ENCODE results near the gene GAS6.
"Not testable (repeated sequence)": the region's sequence is repeated elsewhere in the genome, so short reads cannot be mapped to it uniquely, and the experiment has no call there.

The GAS6 gene

GRCh38 chr13:113804017-113804702, 59.7 kb downstream of the GAS6 start:
- DNase-seq, result no peak

DNA sequence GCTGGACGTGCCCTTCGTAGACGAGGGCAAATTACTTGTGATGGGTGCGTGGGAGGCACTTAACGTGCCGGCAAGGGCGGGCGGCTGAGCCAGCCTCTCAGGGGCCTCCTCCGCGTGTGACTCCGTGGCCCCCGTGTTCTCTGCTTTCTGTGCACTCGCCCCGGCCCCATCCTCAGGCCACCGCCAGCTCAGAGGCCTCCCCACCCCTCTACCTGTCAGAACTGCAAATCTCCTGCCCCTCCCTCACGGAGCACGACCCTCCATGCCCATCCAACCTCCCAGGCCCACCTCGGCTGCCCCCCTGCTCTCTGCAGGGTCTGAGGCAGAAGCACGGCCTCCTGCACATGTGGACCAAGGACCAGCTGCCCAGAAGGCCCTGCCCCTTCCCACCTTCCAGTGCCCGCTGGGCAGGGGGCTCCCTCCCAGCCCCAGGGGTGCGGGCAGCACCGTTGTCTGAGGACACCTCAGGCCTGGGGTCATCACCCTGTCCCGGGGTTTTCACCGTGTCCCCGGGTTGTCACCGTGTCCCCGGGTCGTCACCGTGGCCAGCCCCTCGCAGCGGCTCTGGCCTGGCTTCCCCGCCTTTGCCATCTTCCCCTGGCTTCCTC, 60.4 kb downstream of the GAS6 start:
- DNase-seq, result no peak

GRCh38 chr13:113802761-113803160, 61.1 kb downstream of the GAS6 start:
- no peak for DNase-seq

DNA sequence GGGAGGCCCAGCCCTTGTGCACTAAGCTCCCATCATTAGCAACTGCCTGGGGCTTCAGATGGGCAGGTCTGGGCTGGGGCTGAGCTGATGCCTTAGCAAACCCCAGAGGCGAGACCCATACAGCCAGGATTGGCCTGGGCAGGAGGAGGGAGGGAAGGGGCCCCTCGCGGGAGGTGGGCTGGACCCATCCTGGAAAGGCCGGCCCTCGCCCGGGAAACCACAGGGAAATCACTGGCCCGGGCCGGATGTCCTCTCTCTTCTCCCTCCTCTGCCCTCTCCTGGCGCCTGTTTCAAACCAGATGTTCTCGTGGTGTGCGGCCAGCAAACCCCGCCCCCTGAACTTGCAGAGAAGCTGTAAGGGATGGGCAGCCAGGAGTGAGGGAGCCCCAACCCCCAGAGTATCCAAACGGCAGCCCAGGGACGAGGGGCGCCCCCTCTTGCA, 61.8 kb downstream of the GAS6 start:
- DNase-seq, result no peak

GRCh38 chr13:113801289-113801961, 62.5 kb downstream of the GAS6 start:
- no peak for DNase-seq

DNA sequence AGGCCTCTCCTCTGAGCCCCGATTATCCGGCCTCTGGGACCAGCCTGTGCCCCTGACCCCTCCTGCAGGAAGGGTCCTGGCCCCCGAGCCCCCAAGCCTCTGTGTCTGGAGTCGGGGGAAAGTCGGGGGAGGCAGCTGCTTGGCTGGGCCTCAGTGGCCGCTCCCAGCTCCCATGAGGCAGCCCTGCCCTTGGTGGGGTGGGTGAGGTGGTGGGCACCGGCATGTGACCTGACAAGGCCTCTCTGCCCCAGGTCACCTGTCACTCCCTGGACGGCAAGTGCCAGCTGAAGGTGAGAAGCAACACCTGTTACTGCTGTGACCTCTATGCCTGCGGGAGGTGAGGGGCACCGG, 63.3 kb downstream of the GAS6 start:
- DNase-seq, result no peak

GRCh38 chr13:113798200-113798811, 65.6 kb downstream of the GAS6 start:
- no peak for DNase-seq

DNA sequence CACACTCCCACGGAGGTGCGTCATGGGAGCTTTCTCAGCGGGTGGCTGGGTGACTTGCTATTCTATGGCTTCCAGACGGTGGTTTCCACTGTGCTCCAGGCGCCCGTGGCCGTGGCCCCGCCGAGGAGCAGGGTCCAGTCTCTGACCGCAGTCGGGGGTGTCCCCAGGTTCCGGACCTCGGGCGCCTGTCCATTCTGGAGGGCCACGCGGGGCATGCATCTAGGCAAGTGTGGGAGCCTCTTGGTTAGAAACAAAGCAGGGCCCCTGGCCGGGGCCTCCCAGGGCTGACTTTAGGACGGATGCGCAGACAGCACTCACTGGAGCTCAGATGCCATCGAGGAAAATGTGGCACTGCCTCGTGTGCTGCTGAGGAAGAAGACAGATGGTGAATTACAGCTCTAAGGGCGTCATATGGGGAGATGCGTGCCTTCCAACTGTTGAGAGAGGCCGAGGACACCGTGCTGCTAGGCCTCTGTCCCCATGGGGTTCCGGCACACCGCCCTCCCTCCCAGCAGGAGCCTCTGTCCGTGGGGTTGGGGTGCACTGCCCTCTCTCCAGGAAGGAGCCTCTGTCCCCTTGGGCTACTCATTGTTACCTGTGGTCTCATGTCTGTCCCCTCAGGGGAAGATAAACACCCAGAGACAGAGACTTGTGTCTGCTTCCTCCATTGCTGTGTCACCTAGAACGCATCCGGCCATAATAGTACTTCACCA, 66.8 kb downstream of the GAS6 start:
- no peak for DNase-seq

- DNase-seq, result no peak
Observed at GRCh38 chr13:113796211-113796963, 67.5 kb downstream of the GAS6 start.

- not testable (repeated sequence) for DNase-seq
Observed at GRCh38 chr13:113795362-113795761, 68.5 kb downstream of the GAS6 start.

DNA sequence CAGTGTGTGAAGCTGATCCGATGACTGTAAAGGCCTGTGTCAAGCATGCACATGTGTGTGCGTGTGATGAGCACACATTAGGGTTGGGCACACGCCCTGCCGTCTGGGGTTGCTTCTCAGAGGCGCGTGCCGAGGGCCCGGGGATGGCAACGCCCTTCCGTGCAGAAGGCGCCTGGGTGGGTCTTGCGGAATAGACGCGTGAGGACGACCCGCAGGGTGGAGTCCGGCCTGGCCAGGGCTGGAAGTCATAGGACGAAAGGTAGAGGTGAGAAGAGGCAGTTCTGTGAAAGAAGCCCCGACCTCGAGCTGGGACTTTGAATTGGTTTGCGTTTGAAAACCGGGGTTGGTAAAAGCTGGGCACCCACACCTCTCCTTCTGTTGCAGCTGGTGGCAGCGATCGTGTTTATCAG, 69.1 kb downstream of the GAS6 start:
- DNase-seq, result no peak

GRCh38 chr13:113794086-113794485, 69.8 kb downstream of the GAS6 start:
- no peak for DNase-seq

DNA sequence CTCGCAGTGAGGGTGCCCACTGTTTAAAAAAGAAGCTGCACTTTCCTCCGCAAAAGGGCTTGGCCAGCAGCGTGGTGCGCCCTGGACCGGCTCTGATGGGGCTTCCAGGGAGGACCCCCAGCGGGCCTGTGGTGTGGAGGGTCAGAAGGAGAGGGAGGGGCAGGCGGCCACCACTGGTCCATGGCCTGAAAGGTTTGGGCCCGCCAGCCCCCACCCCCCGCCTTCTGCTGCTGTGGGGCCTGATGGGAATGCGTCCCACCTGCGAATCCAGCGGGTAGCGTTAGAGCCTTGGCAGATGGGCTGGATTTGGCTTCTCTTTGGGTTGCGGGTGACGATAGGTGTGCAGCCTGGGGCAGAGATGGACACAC, 70.2 kb downstream of the GAS6 start:
- no peak for DNase-seq

DNA sequence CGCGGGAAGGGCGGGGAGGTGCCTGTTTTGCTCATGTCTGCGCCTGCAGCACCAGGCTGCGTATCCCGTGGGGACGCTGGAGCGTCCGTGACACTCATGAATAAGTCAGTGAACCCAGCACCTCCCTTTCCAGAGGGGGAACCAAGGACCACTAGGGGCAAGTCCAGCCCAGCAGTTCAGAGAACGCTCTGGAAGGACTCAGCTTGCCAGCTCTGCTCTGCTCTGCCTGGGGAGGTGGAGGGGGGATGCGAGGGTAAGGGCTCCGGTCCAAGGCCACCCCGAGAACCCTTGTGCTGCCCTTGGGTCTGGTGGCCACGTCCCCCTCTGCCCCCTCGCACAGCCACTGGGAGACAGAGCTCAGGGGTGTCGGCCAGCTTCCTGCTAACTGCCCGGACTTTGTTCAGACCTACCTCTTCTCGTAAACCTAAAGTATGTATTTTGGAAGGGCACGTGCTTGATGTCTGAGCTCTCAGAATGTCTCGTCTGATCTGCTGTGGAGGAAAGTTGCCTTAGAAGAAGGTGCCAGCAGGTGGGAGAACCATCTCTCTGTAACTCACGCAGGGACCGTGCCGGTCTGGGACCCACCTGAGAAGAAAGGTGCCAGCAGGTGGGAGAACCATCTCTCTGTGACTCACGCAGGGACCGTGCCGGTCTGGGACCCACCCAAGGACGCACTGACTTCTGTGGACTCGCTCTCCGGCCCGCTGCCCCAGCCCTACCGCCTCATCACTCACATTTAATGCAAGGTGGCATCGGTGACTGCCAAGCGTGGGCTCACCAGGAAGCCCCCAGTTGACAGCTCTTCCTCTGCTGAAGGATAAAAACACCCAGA, 70.8 kb downstream of the GAS6 start:
- no peak for DNase-seq

DNA sequence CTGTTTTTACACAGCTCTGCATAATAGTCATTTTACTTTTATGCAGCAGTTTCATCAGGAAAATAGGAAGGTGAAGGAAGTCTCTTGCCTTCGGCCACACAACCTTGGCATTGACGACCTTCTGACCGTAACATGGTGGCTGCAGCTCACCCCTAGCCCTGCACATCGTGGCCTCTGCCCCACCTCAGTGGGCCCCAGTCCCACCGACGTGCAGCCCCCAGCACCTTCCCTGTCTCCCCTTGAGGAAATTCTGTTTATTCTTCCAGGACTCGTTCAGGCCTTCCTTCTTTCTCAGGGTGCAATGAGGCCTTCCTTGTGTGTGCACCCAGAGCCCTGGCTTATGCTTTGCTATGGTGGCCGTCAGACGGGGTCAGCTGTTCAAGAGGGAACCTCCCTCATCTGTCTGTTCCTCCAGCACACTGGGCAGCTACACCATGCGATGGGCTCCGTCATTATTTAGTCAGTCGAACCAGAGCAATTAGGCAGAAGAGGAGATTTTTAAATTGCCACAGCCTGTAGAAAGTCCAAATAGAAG, 71.6 kb downstream of the GAS6 start:
- no peak for DNase-seq

DNA sequence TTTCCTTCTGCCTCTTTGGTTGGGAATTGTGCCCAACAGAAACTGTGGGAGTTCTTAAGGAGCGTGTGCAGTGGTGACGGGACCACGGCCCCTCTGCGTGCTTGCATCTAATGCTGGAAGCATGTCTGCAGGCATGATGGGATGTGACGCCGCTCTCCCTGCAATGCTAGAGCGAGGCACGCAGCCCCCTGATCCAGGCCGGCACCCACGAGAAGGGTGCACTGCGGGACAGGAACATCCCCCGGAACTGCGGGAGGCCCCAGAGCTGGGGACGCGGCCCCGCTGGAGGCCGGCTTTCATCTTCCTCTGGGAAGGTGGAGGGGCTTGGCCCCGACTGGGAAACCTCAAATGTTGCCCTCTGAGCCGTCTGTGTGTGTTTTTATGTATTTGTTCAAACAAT, 72.1 kb downstream of the GAS6 start:
- DNase-seq, result no peak

DNA sequence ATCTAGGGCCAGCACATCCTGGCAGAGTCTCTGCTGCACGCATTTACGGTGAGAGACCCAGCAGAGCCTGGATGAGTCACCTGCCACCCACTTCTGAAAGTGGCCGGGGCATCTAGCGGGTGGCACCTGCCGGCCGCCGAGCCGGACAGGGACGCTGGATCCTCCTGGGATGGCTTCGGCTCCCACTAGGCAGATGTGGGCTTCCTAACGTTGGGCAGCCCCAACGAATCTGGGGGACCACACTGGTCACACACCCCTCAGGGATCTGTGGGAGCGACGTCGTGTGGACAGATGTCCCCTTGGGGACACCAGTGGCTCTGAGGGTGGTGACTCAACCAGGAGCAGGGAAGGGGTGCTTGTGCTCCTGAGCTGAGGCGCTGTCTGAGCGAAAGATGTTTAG, 72.7 kb downstream of the GAS6 start:
- DNase-seq, result no peak

DNA sequence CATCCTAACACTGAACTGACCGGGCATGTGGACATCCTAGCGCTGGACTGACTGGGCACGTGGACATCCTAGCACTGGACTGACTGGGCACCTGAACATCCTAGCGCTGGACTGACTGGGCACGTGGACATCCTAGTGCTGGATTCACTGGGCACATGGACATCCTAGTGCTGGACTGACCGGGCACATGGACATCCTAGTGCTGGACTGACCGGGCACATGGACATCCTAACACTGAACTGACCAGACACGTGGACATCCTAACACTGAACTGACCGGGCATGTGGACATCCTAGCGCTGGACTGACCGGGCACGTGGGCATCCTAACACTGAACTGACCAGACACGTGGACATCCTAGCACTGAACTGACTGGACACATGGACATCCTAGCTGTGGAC, 73.9 kb downstream of the GAS6 start:
- DNase-seq, result not testable (repeated sequence)

DNA sequence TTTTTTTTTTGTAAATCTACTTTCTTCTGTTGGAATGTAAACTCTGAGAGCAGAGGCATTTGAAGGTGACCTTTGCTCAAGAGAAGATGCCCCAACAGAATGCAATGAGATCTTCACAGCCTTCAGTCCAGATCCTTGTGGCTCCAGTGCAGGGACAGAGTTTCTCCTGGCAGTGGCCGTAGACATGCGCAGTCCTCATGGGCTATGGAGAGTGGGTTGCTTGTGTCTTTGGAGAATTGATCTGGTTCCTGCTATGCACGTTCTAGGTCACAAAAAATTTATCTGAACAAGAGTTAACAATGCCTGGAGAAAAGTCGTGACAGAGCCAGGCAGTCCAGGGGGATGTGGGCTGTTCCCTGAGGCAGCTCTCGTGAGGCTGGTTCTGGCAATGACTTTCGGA, 74.7 kb downstream of the GAS6 start:
- DNase-seq, result no peak

- no peak for DNase-seq
Observed at GRCh38 chr13:113788413-113789135, 75.3 kb downstream of the GAS6 start.

DNA sequence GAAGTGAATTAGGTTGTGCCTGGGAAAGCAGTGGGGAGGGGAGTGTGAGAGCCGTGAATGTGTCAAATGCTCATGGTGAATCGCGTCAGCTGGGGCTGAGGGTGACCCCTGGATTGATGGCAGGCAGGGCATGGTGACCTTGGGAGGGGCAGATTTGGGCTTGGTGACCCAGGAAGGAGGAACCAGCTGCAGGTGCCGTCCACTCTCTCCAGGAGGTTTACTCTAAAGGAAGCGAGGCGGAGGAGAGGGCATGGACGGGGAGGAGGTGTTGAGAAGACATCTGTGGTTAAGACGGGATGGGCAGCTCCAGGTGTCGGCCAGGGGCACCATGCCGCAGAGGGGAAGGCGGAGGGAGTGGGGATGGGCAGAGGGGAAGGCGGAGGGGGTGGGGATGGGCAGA, 76.2 kb downstream of the GAS6 start:
- DNase-seq, result no peak
